ENCODE results near the gene RCN1. TPM values are rescaled to one million over a fixed set of nuclear protein-coding genes. Genes with fewer than 3 reads are reported as not detected.

The RCN1 gene
- polyA plus RNA-seq, 1 donor (not counting 4 experiments of a cell fraction or from before 2014, with no cell fraction given): 46.2 TPM

GRCh38 chr11:32053151-32053888 is 37.6 kb upstream of the RCN1 start:
- no peak overlapping the region for H3K27ac ChIP-seq (ENCODE audit: control insufficient read depth, insufficient read depth, low read length)
- H2AFZ ChIP-seq (ENCODE audit: control insufficient read depth, low read length): no peak overlapping the region
- H3K36me3 ChIP-seq (ENCODE audit: control insufficient read depth in 2 of 2, extremely low read depth in 1 of 2, insufficient read depth in 2 of 2, low read length in 2 of 2): no peaks in the 10 kb centered on the region
- no peaks in the 10 kb centered on the region for H3K79me2 ChIP-seq (ENCODE audit: control insufficient read depth, insufficient read depth, low read length)
- TF ChIP-seq EZH2 (IDR thresholded peaks at IDR 0.05; ENCODE audit: low read length): no peak
- TF ChIP-seq, protein P1, sequence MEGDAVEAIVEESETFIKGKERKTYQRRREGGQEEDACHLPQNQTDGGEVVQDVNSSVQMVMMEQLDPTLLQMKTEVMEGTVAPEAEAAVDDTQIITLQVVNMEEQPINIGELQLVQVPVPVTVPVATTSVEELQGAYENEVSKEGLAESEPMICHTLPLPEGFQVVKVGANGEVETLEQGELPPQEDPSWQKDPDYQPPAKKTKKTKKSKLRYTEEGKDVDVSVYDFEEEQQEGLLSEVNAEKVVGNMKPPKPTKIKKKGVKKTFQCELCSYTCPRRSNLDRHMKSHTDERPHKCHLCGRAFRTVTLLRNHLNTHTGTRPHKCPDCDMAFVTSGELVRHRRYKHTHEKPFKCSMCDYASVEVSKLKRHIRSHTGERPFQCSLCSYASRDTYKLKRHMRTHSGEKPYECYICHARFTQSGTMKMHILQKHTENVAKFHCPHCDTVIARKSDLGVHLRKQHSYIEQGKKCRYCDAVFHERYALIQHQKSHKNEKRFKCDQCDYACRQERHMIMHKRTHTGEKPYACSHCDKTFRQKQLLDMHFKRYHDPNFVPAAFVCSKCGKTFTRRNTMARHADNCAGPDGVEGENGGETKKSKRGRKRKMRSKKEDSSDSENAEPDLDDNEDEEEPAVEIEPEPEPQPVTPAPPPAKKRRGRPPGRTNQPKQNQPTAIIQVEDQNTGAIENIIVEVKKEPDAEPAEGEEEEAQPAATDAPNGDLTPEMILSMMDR (optimal IDR thresholded peaks at IDR 0.05 in 1 of 3, IDR thresholded peaks at IDR 0.05 in 1 of 3, conservative IDR thresholded peaks at IDR 0.05 in 1 of 3; ENCODE audit: extremely low read depth in 1 of 3, insufficient read depth in 2 of 3, low read length in 3 of 3): no peak
- no peaks in the 10 kb centered on the region for H4K20me1 ChIP-seq (ENCODE audit: control insufficient read depth, extremely low read depth, insufficient read depth, low read length)
- no peak overlapping the region for H3K9ac ChIP-seq (ENCODE audit: control insufficient read depth, extremely low read depth, insufficient read depth, low read length)
- FAIRE-seq (no peak), DNase-seq (ENCODE audit: low read depth, low spot score) (no peak)
- dilution Hi-C loops (cut with MboI; ENCODE audit: extremely low pct_ligation_motif_present, low sequenced_read_pairs): no loop called here
- no peaks in the 10 kb centered on the region for H3K9me3 ChIP-seq (ENCODE audit: control insufficient read depth, low read depth, low read length)
- H3K4me1 ChIP-seq (ENCODE audit: control insufficient read depth, extremely low read depth, insufficient read depth, low read length): no peaks in the 10 kb centered on the region
- H3K4me3 ChIP-seq (ENCODE audit: control insufficient read depth in 2 of 3, extremely low read depth in 1 of 3, insufficient read depth in 2 of 3, low read depth in 1 of 3, low read length in 3 of 3): no peak overlapping the region
- H3K4me2 ChIP-seq (ENCODE audit: control insufficient read depth, extremely low read depth, insufficient read depth, low read depth, low read length): no peak overlapping the region
- H3K27me3 ChIP-seq (ENCODE audit: control insufficient read depth, extremely low read depth, insufficient read depth, low read length): peaks cover 3% of the 10 kb centered on the region
- no peaks in the 10 kb centered on the region for H3K9me1 ChIP-seq (ENCODE audit: control insufficient read depth, extremely low read depth, insufficient read depth, low read length)

DNA sequence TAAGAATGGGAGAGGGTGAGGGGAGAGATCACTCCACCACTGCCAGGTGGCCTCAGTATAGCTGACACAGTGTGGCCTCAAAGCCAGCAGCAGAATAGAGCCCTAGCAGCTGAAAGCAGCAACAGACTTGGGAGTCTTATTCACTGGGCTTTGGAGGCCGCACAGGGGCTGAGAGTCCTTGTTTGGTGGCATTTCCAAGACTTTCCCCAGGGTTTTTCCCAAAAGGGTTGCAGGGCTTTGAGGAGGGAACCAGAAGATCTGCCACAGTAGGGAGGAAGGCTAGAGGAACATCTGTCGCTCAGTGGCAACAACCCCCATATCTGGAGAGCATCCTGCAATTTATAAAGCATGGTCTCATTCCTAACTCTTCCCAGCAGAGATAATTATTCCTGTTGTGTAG is 35.0 kb upstream of the RCN1 start:
- Histone ChIP-seq H3K27me3 (ENCODE audit: control insufficient read depth, extremely low read depth, insufficient read depth, low read length) (peaks cover 3% of the 10 kb centered on the region), H3K4me2 (ENCODE audit: control insufficient read depth, extremely low read depth, insufficient read depth, low read depth, low read length) (no peak overlapping the region), H3K27ac (ENCODE audit: control insufficient read depth, insufficient read depth, low read length) (no peak overlapping the region), H3K4me3 (ENCODE audit: control insufficient read depth in 2 of 3, extremely low read depth in 1 of 3, insufficient read depth in 2 of 3, low read depth in 1 of 3, low read length in 3 of 3) (no peak overlapping the region), H3K36me3 (ENCODE audit: control insufficient read depth in 2 of 2, extremely low read depth in 1 of 2, insufficient read depth in 2 of 2, low read length in 2 of 2) (no peaks in the 10 kb centered on the region), H3K79me2 (ENCODE audit: control insufficient read depth, insufficient read depth, low read length) (no peaks in the 10 kb centered on the region), H3K9me3 (ENCODE audit: control insufficient read depth, low read depth, low read length) (no peaks in the 10 kb centered on the region), H3K9me1 (ENCODE audit: control insufficient read depth, extremely low read depth, insufficient read depth, low read length) (no peaks in the 10 kb centered on the region), H4K20me1 (ENCODE audit: control insufficient read depth, extremely low read depth, insufficient read depth, low read length) (no peaks in the 10 kb centered on the region), H2AFZ (ENCODE audit: control insufficient read depth, low read length) (no peak overlapping the region), H3K9ac (ENCODE audit: control insufficient read depth, extremely low read depth, insufficient read depth, low read length) (no peak overlapping the region), H3K4me1 (ENCODE audit: control insufficient read depth, extremely low read depth, insufficient read depth, low read length) (no peaks in the 10 kb centered on the region)
- no peak for FAIRE-seq
- no peak for DNase-seq (ENCODE audit: low read depth, low spot score)
- dilution Hi-C loops (cut with MboI; ENCODE audit: extremely low pct_ligation_motif_present, low sequenced_read_pairs): no loop called here
- TF ChIP-seq EZH2 (IDR thresholded peaks at IDR 0.05; ENCODE audit: low read length): no peak
- TF ChIP-seq, protein P1 (optimal IDR thresholded peaks at IDR 0.05 in 1 of 3, IDR thresholded peaks at IDR 0.05 in 1 of 3, conservative IDR thresholded peaks at IDR 0.05 in 1 of 3; ENCODE audit: extremely low read depth in 1 of 3, insufficient read depth in 2 of 3, low read length in 3 of 3): no peak

Measured in keratinocyte (primary cell).